ENCODE results near the gene DENND5B. TPM values are rescaled to one million over a fixed set of nuclear protein-coding genes. Genes with fewer than 3 reads are reported as not detected.

The DENND5B gene
- total and polyA plus RNA-seq, 10 of the 15 experiments (the other 5 are each of a cell fraction or from before 2014, with no cell fraction given): 0.39 to 32.5 (median 20.6) TPM

- Histone ChIP-seq H3K36me3 (ENCODE audit: control insufficient read depth in 2 of 2, insufficient read depth in 2 of 2, low read length in 1 of 2) (no peaks in the 10 kb centered on the region), H3K9me3 (replicated peaks; ENCODE audit: control insufficient read depth, insufficient read depth, low read length) (no peaks in the 10 kb centered on the region), H4K20me1 (ENCODE audit: control insufficient read depth, insufficient read depth) (no peaks in the 10 kb centered on the region), H3K4me1 (ENCODE audit: control insufficient read depth, insufficient read depth, low read length) (no peaks in the 10 kb centered on the region), H3K27ac (ENCODE audit: control insufficient read depth, insufficient read depth) (no peak overlapping the region), H3K79me2 (ENCODE audit: control insufficient read depth, insufficient read depth, low read length) (peaks cover 53% of the 10 kb centered on the region), H3K4me2 (ENCODE audit: control insufficient read depth, insufficient read depth) (no peak overlapping the region), H2AFZ (ENCODE audit: control insufficient read depth, low read depth, low read length) (no peak overlapping the region), H3K4me3 (no peak overlapping the region), H3K27me3 (replicated peaks in 1 of 2; ENCODE audit: control insufficient read depth in 2 of 2, insufficient read depth in 2 of 2, low read length in 1 of 2) (no peaks in the 10 kb centered on the region), H3K9ac (ENCODE audit: control insufficient read depth, insufficient read depth, low read length) (no peak overlapping the region)
- no TSS peak for BruUV-seq (replicated peaks)
- ATAC-seq (no peak), FAIRE-seq (peak; percentile 78), DNase-seq (ENCODE audit: low read depth, low spot score) (no peak)
- in situ Hi-C loops (cut with MboI) (no loop called here), intact Hi-C loops (cut with micrococcal nuclease; ENCODE audit: unreplicated experiment) (no loop called here)
- ChIA-PET RAD21 (ENCODE audit: unreplicated experiment) (no interaction called here), POLR2A (no interaction called here), CTCF (no interaction called here), SMC1A (ENCODE audit: uncharacterized antibody, unreplicated experiment) (no interaction called here)
- TF ChIP-seq JUNB (IDR thresholded peaks at IDR 0.05) (no peak), E2F4 (IDR thresholded peaks at IDR 0.05; ENCODE audit: low read depth, low read length) (no peak), NFYA (IDR thresholded peaks at IDR 0.05; ENCODE audit: borderline replicate concordance, low read depth, low read length) (no peak), NR2C2 (IDR thresholded peaks at IDR 0.05; ENCODE audit: borderline replicate concordance, control insufficient read depth, insufficient read length, low read depth) (no peak), RELB (IDR thresholded peaks at IDR 0.05; ENCODE audit: low read depth) (no peak), ATF7 (IDR thresholded peaks at IDR 0.05; ENCODE audit: low read depth) (no peak), RAD51 (IDR thresholded peaks at IDR 0.05) (no peak), MEF2A (IDR thresholded peaks at IDR 0.05; ENCODE audit: insufficient read depth, low read depth, low read length) (no peak), ZNF687 (IDR thresholded peaks at IDR 0.05) (no peak), RUNX3 (IDR thresholded peaks at IDR 0.05; ENCODE audit: low read length) (no peak), ZNF622 (IDR thresholded peaks at IDR 0.05) (no peak), ZNF384 (IDR thresholded peaks at IDR 0.05; ENCODE audit: borderline replicate concordance, low read depth, low read length) (no peak), TCF3 (IDR thresholded peaks at IDR 0.05; ENCODE audit: borderline replicate concordance, insufficient read depth, low read depth, low read length) (no peak), SMAD5 (IDR thresholded peaks at IDR 0.05; ENCODE audit: low read depth) (no peak), RELA (IDR thresholded peaks at IDR 0.05; ENCODE audit: borderline replicate concordance, partially characterized antibody) (no peak), SRF (IDR thresholded peaks at IDR 0.05; ENCODE audit: low read depth in 2 of 2, low read length in 2 of 2) (no peak)
Observed at GRCh38 chr12:31533470-31533869, 57.5 kb downstream of the DENND5B start.

All from GM12878 (cell line).